Retinal pigment epithelial cell (primary cell): ENCODE data around the gene FAM118A.
A peak's percentile ranks its signal among the peaks of the same experiment; 100 is the strongest.

ENCODE experiments used
- DNase-seq: peaks from one replicate; pipeline ENCODE4 v3.0.0-alpha.2; 2010; ENCODE audit warnings: low read depth
- H3K4me3 ChIP-seq: 2 replicates; pipeline ENCODE4 v1.5.1; 2011; ENCODE audit warnings: mild to moderate bottlenecking, low read length, control low read depth, moderate library complexity
- CTCF ChIP-seq: conservative IDR thresholded peaks from 2 replicates; pipeline ENCODE4 v1.5.1; 2011; ENCODE audit warnings: low read depth, low read length, control low read depth, inconsistent platforms

FAM118A gene

DNA sequence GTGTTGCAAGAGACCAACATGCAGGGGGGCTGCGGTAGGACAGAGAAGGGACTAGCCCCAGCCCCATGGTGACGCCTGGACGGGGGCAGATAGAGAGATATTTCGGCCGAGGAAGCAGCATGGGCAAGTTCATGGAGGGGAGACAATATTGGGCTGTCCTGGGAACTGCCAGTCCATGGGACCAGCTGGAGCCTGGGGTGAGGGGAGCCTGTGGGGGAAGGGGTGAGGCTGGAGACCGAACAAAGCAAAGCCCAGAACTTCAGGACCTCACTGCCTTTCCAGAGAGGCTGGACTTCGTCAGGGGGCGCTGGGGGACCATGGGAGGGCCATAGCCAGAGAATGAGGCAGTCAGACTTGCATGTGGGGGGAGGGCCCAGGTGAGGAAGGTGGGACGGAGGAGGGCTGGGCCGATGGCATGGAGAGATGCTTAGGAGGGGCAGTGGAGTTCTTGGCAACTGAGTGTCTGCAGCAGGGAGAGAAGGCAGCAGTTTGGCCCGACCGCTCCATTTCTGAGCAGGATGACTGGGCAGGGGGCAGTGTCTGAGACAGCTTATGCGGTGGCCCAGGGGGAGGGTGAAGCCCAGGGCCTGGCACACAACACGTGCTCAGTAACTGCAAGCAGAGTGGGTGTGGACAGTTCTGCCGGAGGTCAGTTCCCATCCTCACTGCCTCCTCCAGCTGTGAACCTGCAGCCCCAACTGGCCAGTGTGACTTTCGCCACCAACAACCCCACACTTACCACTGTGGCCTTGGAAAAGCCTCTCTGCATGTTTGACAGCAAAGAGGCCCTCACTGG, 24.3 kb upstream of the FAM118A start:
- peak overlapping the region; percentile 23 for H3K4me3 ChIP-seq
- DNase-seq: no peak
- no peak for TF ChIP-seq CTCF

DNA sequence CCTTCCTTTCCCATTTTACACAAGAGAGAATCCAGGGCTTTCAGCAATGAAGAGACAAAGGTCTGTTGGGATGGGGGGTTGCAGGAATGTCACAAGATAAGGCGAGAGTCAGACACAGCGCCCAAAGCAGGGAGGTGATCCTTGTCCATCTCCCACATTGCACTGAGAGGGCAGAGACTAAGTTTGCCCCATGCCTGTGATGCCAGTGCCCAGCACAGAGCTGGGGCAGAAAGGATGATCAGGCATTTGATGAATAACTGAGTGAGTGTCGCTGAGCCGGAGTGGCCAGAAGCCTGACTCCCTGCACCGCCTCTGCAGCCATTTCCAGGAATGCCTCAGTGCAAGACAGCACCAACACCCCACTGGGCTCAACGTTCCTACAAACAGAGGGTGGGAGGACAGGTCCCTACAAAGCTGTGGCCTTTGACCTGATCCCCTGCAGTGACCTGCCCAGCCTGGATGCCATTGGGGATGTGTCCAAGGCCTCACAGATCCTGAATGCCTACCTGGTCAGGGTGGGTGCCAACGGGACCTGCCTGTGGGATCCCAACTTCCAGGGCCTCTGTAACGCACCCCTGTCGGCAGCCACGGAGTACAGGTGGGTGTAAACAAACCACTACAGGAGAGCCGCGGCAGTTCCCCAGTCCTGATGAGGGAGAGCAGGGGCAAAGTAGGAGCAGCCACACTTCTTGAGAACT, 22.7 kb upstream of the FAM118A start:
- no peak for TF ChIP-seq CTCF
- H3K4me3 ChIP-seq: no peak overlapping the region
- no peak for DNase-seq

GRCh38 chr22:45290410-45290936, 19.3 kb upstream of the FAM118A start:
- H3K4me3 ChIP-seq: no peak overlapping the region
- DNase-seq: peak; percentile 77
- TF ChIP-seq CTCF: no peak

GRCh38 chr22:45291061-45291930, 18.4 kb upstream of the FAM118A start:
- H3K4me3 ChIP-seq: no peak overlapping the region
- DNase-seq: no peak
- no peak for TF ChIP-seq CTCF

- H3K4me3 ChIP-seq: no peak overlapping the region
- no peak for TF ChIP-seq CTCF
Observed at GRCh38 chr22:45291931-45292290, 17.8 kb upstream of the FAM118A start.

GRCh38 chr22:45292731-45293442, 16.8 kb upstream of the FAM118A start:
- DNase-seq: no peak
- no peak overlapping the region for H3K4me3 ChIP-seq
- TF ChIP-seq CTCF: no peak

More at GRCh38 chr22:45291931-45292290, 17.8 kb upstream of the FAM118A start:
- DNase-seq: no peak
